Activated CD4-positive, alpha-beta T cell treated with anti-CD3 and anti-CD28 coated beads, Interleukin-2, Interleukin-4, amounts not matched to agents 100 ng/mL and 50 ng/mL, durations not matched to agents 16 hours and 8 hours (primary cell): ENCODE measurements around the gene OPCML.

Experiments
- DNase-seq: peaks from one replicate; pipeline ENCODE4 v3.0.0-alpha.2; 2020; ENCODE audit warnings: low spot score

The OPCML gene

GRCh38 chr11:133360860-133361688 is 171.2 kb downstream of the OPCML start:
- DNase-seq = no peak

GRCh38 chr11:133355095-133355494 is 177.2 kb downstream of the OPCML start:
- no peak for DNase-seq

GRCh38 chr11:133354069-133354468 is 178.2 kb downstream of the OPCML start:
- DNase-seq = no peak

- DNase-seq = no peak
These were observed 182.3 kb downstream of the OPCML start for GRCh38 chr11:133350045-133350444.

- no peak for DNase-seq
These were observed 184.3 kb downstream of the OPCML start for GRCh38 chr11:133347988-133348387.

GRCh38 chr11:133346137-133346536 is 186.2 kb downstream of the OPCML start:
- DNase-seq = no peak

GRCh38 chr11:133343951-133344350 is 188.3 kb downstream of the OPCML start:
- DNase-seq = no peak

- no peak for DNase-seq
These were observed 192.7 kb downstream of the OPCML start for GRCh38 chr11:133339495-133340140.

GRCh38 chr11:133338588-133338987 is 193.7 kb downstream of the OPCML start:
- no peak for DNase-seq

GRCh38 chr11:133337951-133338418 is 194.3 kb downstream of the OPCML start:
- DNase-seq = no peak

GRCh38 chr11:133337193-133337592 is 195.1 kb downstream of the OPCML start:
- no peak for DNase-seq

- no peak for DNase-seq
These were observed 201.3 kb downstream of the OPCML start for GRCh38 chr11:133331031-133331430.

- DNase-seq = no peak
These were observed 205.5 kb downstream of the OPCML start for GRCh38 chr11:133326849-133327248.

- no peak for DNase-seq
These were observed 206.0 kb downstream of the OPCML start for GRCh38 chr11:133326332-133326731.

GRCh38 chr11:133325711-133326110 is 206.6 kb downstream of the OPCML start:
- no peak for DNase-seq

GRCh38 chr11:133323354-133323753 is 208.9 kb downstream of the OPCML start:
- DNase-seq = no peak

- no peak for DNase-seq
These were observed 214.1 kb downstream of the OPCML start for GRCh38 chr11:133318221-133318620.

GRCh38 chr11:133311230-133311629 is 221.1 kb downstream of the OPCML start:
- DNase-seq = no peak

- DNase-seq = no peak
These were observed 226.3 kb downstream of the OPCML start for GRCh38 chr11:133306019-133306418.

- no peak for DNase-seq
These were observed 226.9 kb downstream of the OPCML start for GRCh38 chr11:133305208-133305956.

GRCh38 chr11:133303262-133303661 is 229.0 kb downstream of the OPCML start:
- no peak for DNase-seq

- DNase-seq = no peak
These were observed 230.2 kb downstream of the OPCML start for GRCh38 chr11:133302056-133302455.

- no peak for DNase-seq
These were observed 231.6 kb downstream of the OPCML start for GRCh38 chr11:133300666-133301065.
